ENCODE measurements around the gene GHR. TPM values are rescaled to one million over a fixed set of nuclear protein-coding genes. Genes with fewer than 3 reads are reported as not detected.

Gene GHR
- total and polyA plus RNA-seq, 10 of the 15 experiments (the other 5 are each of a cell fraction or from before 2014, with no cell fraction given), result 0.23 to 10.2 (median 0.48) TPM

GRCh38 chr5:42520957-42521356, 97.7 kb downstream of the GHR start:
- H3K79me2 ChIP-seq (ENCODE audit: control insufficient read depth, insufficient read depth, low read length), result no peaks in the 10 kb centered on the region
- H3K27ac ChIP-seq (ENCODE audit: control insufficient read depth, insufficient read depth), result no peak overlapping the region
- in situ Hi-C loops (cut with MboI) (no loop called here), intact Hi-C loops (cut with micrococcal nuclease; ENCODE audit: unreplicated experiment) (no loop called here)
- WGBS (ENCODE audit: insufficient coverage, insufficient replicate concordance, low lambda C conversion rate, missing lambda C conversion rate), result 22% methylated on average over 4 of the region's 4 CpGs
- no peak overlapping the region for H3K9ac ChIP-seq (ENCODE audit: control insufficient read depth, insufficient read depth, low read length)
- ChIA-PET RAD21 (ENCODE audit: unreplicated experiment) (interaction anchor here (2.2 kb wide), 1 partner anchor 98 kb away, joined by 6 read pairs; the partner anchor contains the start of gene GHR), POLR2A (no interaction called here), SMC1A (ENCODE audit: uncharacterized antibody, unreplicated experiment) (interaction anchor here (0.6 to 2.0 kb wide), 6 partner anchors 8 to 98 kb away, joined by 3 to 7 read pairs (median 4); partner anchors contain the start of gene GHR), CTCF (interaction anchor here (0.7 to 1.8 kb wide), 4 partner anchors 10 to 98 kb away, joined by 3 to 4 read pairs (median 4); partner anchors contain the start of gene GHR)
- no peak overlapping the region for H3K4me3 ChIP-seq
- no peaks in the 10 kb centered on the region for H3K27me3 ChIP-seq (replicated peaks in 1 of 2; ENCODE audit: control insufficient read depth in 2 of 2, insufficient read depth in 2 of 2, low read length in 1 of 2)
- no peaks in the 10 kb centered on the region for H3K9me3 ChIP-seq (replicated peaks; ENCODE audit: control insufficient read depth, insufficient read depth, low read length)
- no peaks in the 10 kb centered on the region for H3K4me1 ChIP-seq (ENCODE audit: control insufficient read depth, insufficient read depth, low read length)
- BruUV-seq (replicated peaks), result no TSS peak
- no peak overlapping the region for H3K4me2 ChIP-seq (ENCODE audit: control insufficient read depth, insufficient read depth)
- no peak for FAIRE-seq
- no peak for ATAC-seq
- H4K20me1 ChIP-seq (ENCODE audit: control insufficient read depth, insufficient read depth), result no peaks in the 10 kb centered on the region
- no peak overlapping the region for H2AFZ ChIP-seq (ENCODE audit: control insufficient read depth, low read depth, low read length)
- no peak for TF ChIP-seq IRF3 (IDR thresholded peaks at IDR 0.05)
- TF ChIP-seq CREB1 (IDR thresholded peaks at IDR 0.05; ENCODE audit: low read depth), result no peak
- no peak for TF ChIP-seq HDGF (IDR thresholded peaks at IDR 0.05)
- TF ChIP-seq PAX5 (IDR thresholded peaks at IDR 0.05; ENCODE audit: borderline replicate concordance, low read depth, low read length), result no peak
- no peak for TF ChIP-seq ESRRA (IDR thresholded peaks at IDR 0.05; ENCODE audit: low read length)
- TF ChIP-seq MYB (IDR thresholded peaks at IDR 0.05; ENCODE audit: borderline replicate concordance, low read depth, low read length), result no peak
- no peak for TF ChIP-seq E4F1 (IDR thresholded peaks at IDR 0.05; ENCODE audit: borderline replicate concordance, partially characterized antibody)
- TF ChIP-seq SMAD1 (IDR thresholded peaks at IDR 0.05; ENCODE audit: low read depth, partially characterized antibody), result no peak
- no peak for TF ChIP-seq RAD51 (IDR thresholded peaks at IDR 0.05)
- TF ChIP-seq SP1 (IDR thresholded peaks at IDR 0.05; ENCODE audit: low read depth, low read length), result no peak
- TF ChIP-seq PAX8 (IDR thresholded peaks at IDR 0.05), result no peak
- no peak for TF ChIP-seq PRDM15 (CRISPR knock-in tag; IDR thresholded peaks at IDR 0.05)
- TF ChIP-seq RB1 (IDR thresholded peaks at IDR 0.05; ENCODE audit: borderline replicate concordance), result no peak
- no peak for TF ChIP-seq ZBED1 (IDR thresholded peaks at IDR 0.05; ENCODE audit: borderline replicate concordance)
- no peak for TF ChIP-seq ATF3 (IDR thresholded peaks at IDR 0.05; ENCODE audit: borderline replicate concordance, extremely low read depth, low read depth, low read length)
- DNase-seq (ENCODE audit: low read depth, low spot score), result no peak
- H3K36me3 ChIP-seq (ENCODE audit: control insufficient read depth in 2 of 2, insufficient read depth in 2 of 2, low read length in 1 of 2), result no peaks in the 10 kb centered on the region

Data from GM12878 (cell line).